Stomach (tissue), 4 donors: ENCODE data around the gene TIGD4.

ENCODE experiments used
- EP300 ChIP-seq: sonication (generic); formaldehyde crosslinking; IDR thresholded peaks from one replicate; pipeline ENCODE4 v1.6.1; 2017; ENCODE audit warnings: antibody characterized with exemption
- POLR2AphosphoS5 ChIP-seq, 3 donors: sonication (generic); formaldehyde crosslinking; IDR thresholded peaks; one replicate each; pipeline ENCODE4 v1.6.1; 2016; ENCODE audit warnings: antibody characterized with exemption in 3 of 3
- TF ChIP-seq, protein P1 (sequence below), 7 experiments: fragments of 450-650 bp in 4 of 7; fragments of 200-600 bp in 3 of 7; sonication (generic) in 3 of 7; IDR thresholded peaks; one replicate each; pipeline ENCODE4 v1.5.1; 2016 to 2019; ENCODE audit warnings: antibody characterized with exemption in 7 of 7, control low read depth in 2 of 7, mild to moderate bottlenecking in 1 of 7

DNA sequence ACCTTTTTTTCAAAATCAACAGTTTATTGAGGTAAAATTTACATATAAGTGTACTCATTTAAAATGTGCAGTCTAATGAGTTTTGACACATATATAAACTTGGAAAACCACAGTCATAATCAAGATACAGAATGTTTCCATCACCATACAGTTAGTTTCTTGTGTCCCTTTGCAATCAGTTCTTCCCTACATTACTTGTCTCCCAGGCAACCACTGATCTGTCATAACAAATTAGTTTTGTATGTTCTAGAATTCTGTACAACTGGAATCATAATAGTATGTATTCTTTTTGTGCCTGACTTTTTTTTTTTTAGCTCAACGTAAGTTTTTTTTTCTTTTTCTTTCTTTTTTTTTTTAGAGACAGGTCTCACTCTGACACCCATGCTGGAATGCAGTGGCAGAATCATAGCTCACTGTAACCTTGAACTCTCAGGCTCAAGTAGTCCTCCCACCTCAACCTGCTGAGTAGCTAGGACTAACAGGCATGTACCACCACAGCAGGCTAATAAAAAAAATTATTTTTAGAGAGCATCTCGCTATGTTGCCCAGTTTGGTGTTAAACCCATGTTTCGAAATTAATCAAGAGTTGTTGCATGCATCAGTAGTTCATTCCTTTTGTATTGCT lies 27.1 kb upstream of the TIGD4 start:
- TF ChIP-seq EP300 (no peak), POLR2AphosphoS5 (IDR thresholded peaks at IDR 0.05) (no peak)
- TF ChIP-seq, protein P1, sequence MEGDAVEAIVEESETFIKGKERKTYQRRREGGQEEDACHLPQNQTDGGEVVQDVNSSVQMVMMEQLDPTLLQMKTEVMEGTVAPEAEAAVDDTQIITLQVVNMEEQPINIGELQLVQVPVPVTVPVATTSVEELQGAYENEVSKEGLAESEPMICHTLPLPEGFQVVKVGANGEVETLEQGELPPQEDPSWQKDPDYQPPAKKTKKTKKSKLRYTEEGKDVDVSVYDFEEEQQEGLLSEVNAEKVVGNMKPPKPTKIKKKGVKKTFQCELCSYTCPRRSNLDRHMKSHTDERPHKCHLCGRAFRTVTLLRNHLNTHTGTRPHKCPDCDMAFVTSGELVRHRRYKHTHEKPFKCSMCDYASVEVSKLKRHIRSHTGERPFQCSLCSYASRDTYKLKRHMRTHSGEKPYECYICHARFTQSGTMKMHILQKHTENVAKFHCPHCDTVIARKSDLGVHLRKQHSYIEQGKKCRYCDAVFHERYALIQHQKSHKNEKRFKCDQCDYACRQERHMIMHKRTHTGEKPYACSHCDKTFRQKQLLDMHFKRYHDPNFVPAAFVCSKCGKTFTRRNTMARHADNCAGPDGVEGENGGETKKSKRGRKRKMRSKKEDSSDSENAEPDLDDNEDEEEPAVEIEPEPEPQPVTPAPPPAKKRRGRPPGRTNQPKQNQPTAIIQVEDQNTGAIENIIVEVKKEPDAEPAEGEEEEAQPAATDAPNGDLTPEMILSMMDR (IDR thresholded peaks at IDR 0.05), result no peak
